NK-92 treated with Interleukin-12 subunit alpha and Interleukin-12 subunit beta, amount 100 ng/mL, for 24 hours (cell line): ENCODE results near the gene PIEZO1.
"Not testable (repeated sequence)": the region's sequence is repeated elsewhere in the genome, so short reads cannot be mapped to it uniquely, and the experiment has no call there.

Experiments
- DNase-seq: peaks from one replicate; lab custom pipeline; 2025; lab: John Stamatoyannopoulos, UW

Gene PIEZO1

GRCh38 chr16:88781140-88782077 lies 3.6 kb downstream of the PIEZO1 start:
- DNase-seq: no peak

- no peak for DNase-seq
Observed at GRCh38 chr16:88780142-88781062, 4.6 kb downstream of the PIEZO1 start.

- DNase-seq: no peak
Observed at GRCh38 chr16:88779406-88780141, 5.4 kb downstream of the PIEZO1 start.

GRCh38 chr16:88778541-88779065 lies 6.4 kb downstream of the PIEZO1 start:
- DNase-seq: no peak

- no peak for DNase-seq
Observed at GRCh38 chr16:88778271-88778525, 6.8 kb downstream of the PIEZO1 start.

GRCh38 chr16:88777471-88778270 lies 7.3 kb downstream of the PIEZO1 start:
- no peak for DNase-seq

GRCh38 chr16:88775825-88776224 lies 9.2 kb downstream of the PIEZO1 start:
- DNase-seq: no peak

GRCh38 chr16:88774544-88775393 lies 10.3 kb downstream of the PIEZO1 start:
- no peak for DNase-seq

- no peak for DNase-seq
Observed at GRCh38 chr16:88773812-88774291, 11.2 kb downstream of the PIEZO1 start.

GRCh38 chr16:88772871-88773811 lies 11.9 kb downstream of the PIEZO1 start:
- no peak for DNase-seq

GRCh38 chr16:88771781-88772180 lies 13.2 kb downstream of the PIEZO1 start:
- not testable (repeated sequence) for DNase-seq

- no peak for DNase-seq
Observed at GRCh38 chr16:88771294-88771772, 13.7 kb downstream of the PIEZO1 start.

- DNase-seq: no peak
Observed at GRCh38 chr16:88770461-88771293, 14.3 kb downstream of the PIEZO1 start.

- no peak for DNase-seq
Observed at GRCh38 chr16:88769617-88770460, 15.2 kb downstream of the PIEZO1 start.

- DNase-seq: no peak
Observed at GRCh38 chr16:88768071-88768783, 16.8 kb downstream of the PIEZO1 start.

- DNase-seq: no peak
Observed at GRCh38 chr16:88767546-88768070, 17.4 kb downstream of the PIEZO1 start.
